Progenitor cell of endocrine pancreas (in vitro differentiated cells): Measurements from ENCODE around the gene PACC1. TPM values are rescaled to one million over a fixed set of nuclear protein-coding genes. Genes with fewer than 3 reads are reported as not detected.

ENCODE experiments used
- DNase-seq: peaks from one replicate; pipeline ENCODE4 v3.0.0; 2021; ENCODE audit warnings: low spot score; ENCODE audit not compliant: unreplicated experiment
- H3K27ac Mint-ChIP-seq: 2 replicates; pipeline ENCODE4 v1.8.0; 2021; ENCODE audit warnings: mild to moderate bottlenecking, moderate library complexity, mixed read lengths
- H3K27me3 Mint-ChIP-seq: 2 replicates; pipeline ENCODE4 v1.8.0; 2021; ENCODE audit warnings: mixed read lengths
- H3K36me3 Mint-ChIP-seq: 2 replicates; pipeline ENCODE4 v1.8.0; 2022; ENCODE audit warnings: mixed read lengths; ENCODE audit not compliant: insufficient read depth
- H3K4me1 Mint-ChIP-seq: 2 replicates; pipeline ENCODE4 v1.8.0; 2021; ENCODE audit warnings: low read depth, mixed read lengths
- H3K4me3 Mint-ChIP-seq: 2 replicates; pipeline ENCODE4 v1.8.0; 2021; ENCODE audit warnings: low read depth, mild to moderate bottlenecking, moderate library complexity, mixed read lengths
- H3K9me3 Mint-ChIP-seq: 2 replicates; pipeline ENCODE4 v1.8.0; 2021; ENCODE audit warnings: low read depth, mixed read lengths
- total RNA-seq: library from RNA; stranded (reverse); gene quantifications from 2 replicates; pipeline ENCODE4 v1.2.1, GENCODE V29; 2021
- TF ChIP-seq, protein P1 (sequence below): fragments of 200-600 bp; sonication (generic); IDR thresholded peaks from one replicate; pipeline ENCODE4 v1.5.0; 2021; ENCODE audit warnings: antibody characterized with exemption, mild to moderate bottlenecking; ENCODE audit not compliant: unreplicated experiment

PACC1 gene
- total RNA-seq, 1 donor from 2014 or later, result 24.5 TPM

DNA sequence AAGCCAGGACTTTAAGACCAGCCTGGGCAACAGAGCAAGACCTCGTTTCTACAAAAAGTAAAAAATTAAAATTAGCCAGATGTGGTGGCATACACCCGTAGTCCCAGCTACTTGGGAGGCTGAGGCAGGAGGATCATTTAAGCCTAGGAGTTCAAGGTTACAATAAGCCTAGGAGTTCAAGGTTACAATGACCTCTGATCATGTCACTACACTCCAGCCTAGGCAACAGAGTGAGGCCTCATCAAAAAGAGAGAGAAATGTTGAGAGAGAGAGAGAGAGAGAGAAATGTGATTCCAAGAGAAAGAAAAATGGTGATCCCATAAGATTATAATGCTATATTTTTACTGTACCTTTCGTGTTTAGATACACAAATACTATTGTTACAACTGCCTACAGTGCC lies 60.2 kb downstream of the PACC1 start:
- peak overlapping the region; percentile 44 for H3K27ac Mint-ChIP-seq
- H3K9me3 Mint-ChIP-seq, result no peaks in the 10 kb centered on the region
- no peak for DNase-seq
- H3K4me3 Mint-ChIP-seq, result no peak overlapping the region
- H3K36me3 Mint-ChIP-seq, result peaks cover 14% of the 10 kb centered on the region
- H3K27me3 Mint-ChIP-seq, result no peaks in the 10 kb centered on the region
- no peaks in the 10 kb centered on the region for H3K4me1 Mint-ChIP-seq
- TF ChIP-seq, protein P1, sequence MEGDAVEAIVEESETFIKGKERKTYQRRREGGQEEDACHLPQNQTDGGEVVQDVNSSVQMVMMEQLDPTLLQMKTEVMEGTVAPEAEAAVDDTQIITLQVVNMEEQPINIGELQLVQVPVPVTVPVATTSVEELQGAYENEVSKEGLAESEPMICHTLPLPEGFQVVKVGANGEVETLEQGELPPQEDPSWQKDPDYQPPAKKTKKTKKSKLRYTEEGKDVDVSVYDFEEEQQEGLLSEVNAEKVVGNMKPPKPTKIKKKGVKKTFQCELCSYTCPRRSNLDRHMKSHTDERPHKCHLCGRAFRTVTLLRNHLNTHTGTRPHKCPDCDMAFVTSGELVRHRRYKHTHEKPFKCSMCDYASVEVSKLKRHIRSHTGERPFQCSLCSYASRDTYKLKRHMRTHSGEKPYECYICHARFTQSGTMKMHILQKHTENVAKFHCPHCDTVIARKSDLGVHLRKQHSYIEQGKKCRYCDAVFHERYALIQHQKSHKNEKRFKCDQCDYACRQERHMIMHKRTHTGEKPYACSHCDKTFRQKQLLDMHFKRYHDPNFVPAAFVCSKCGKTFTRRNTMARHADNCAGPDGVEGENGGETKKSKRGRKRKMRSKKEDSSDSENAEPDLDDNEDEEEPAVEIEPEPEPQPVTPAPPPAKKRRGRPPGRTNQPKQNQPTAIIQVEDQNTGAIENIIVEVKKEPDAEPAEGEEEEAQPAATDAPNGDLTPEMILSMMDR, result no peak

DNA sequence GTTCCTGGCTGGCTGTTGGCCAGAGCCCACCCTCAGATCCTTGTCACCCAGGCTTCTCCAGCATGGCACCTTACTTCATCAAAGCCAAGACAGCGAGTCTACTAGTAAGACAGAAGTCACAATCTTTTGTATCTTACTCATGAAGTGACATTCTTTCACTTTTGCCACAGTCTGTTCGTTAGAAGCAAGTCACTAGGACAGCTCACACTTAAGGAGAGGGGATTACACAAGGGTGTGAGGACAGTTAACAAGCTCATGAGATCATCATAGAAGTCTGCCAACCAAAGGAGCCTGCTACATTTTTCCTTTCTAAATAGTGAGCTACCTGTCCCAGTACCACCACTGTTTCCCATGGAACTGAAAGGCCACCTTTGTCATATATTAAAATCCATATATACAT lies 61.5 kb downstream of the PACC1 start:
- H3K4me3 Mint-ChIP-seq, result no peak overlapping the region
- no peak for DNase-seq
- H3K36me3 Mint-ChIP-seq, result peaks cover 13% of the 10 kb centered on the region
- TF ChIP-seq, protein P1, result no peak
- H3K27me3 Mint-ChIP-seq, result no peaks in the 10 kb centered on the region
- no peak overlapping the region for H3K27ac Mint-ChIP-seq
- H3K9me3 Mint-ChIP-seq, result no peaks in the 10 kb centered on the region
- H3K4me1 Mint-ChIP-seq, result no peaks in the 10 kb centered on the region

DNA sequence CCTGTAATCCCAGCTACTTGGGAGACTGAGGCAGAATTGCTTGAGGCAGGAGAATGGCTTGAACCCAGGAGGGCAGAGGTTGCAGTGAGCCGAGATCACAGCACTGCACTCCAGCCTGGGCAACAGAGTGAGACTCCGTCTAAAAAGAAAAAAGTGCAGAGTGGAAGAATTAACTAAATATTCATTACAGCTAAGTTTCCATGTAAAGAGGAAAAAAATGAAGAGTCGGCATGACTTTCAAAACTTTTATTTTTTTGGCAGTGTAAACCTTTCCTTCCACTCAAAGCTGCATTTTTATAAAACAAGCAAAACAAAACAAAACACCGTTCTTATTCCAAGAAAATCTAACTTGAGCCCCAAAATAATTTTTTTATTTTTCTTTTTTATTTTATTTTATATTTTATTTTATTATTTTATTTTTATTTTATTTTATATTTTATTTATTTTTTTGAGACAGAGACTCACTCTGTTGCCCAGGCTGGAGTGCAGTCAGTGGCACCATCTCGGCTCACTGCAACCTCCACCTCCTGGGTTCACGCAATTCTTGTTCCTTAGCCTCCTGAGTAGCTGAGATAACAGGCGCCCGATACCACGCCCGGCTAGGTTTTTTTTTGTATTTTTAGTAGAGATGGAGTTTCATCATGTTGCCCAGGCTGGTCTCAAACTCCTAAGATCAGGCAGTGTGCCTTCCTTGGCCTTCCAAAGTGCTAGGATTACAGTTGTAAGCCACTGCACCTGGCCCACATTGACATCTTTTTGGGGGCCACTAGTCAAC lies 62.9 kb downstream of the PACC1 start:
- no peak overlapping the region for H3K27ac Mint-ChIP-seq
- H3K4me1 Mint-ChIP-seq, result no peaks in the 10 kb centered on the region
- H3K36me3 Mint-ChIP-seq, result peaks cover 16% of the 10 kb centered on the region
- no peaks in the 10 kb centered on the region for H3K9me3 Mint-ChIP-seq
- no peaks in the 10 kb centered on the region for H3K27me3 Mint-ChIP-seq
- TF ChIP-seq, protein P1, result no peak
- no peak overlapping the region for H3K4me3 Mint-ChIP-seq
- no peak for DNase-seq

DNA sequence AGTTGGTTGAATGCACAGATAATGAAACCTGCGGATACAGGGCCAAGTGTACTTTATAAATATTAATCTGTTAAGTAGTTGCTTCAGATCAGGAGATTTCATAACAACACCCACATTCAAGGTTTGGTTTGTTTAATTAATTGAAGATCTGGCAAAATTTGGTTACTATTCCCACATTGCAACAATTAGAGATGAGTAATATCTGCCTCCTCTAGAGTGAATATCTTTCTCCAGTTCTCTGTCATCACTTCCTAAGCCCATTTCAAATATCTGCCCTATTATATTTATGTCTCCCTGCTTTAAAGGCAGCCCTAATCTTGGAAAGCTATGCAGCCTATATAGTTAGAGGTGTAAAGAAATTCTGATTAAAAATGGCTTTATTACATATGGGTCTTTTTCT lies 68.1 kb downstream of the PACC1 start:
- no peak overlapping the region for H3K4me3 Mint-ChIP-seq
- no peaks in the 10 kb centered on the region for H3K4me1 Mint-ChIP-seq
- H3K9me3 Mint-ChIP-seq, result no peaks in the 10 kb centered on the region
- H3K27me3 Mint-ChIP-seq, result no peaks in the 10 kb centered on the region
- no peak overlapping the region for H3K27ac Mint-ChIP-seq
- DNase-seq, result no peak
- TF ChIP-seq, protein P1, result no peak
- H3K36me3 Mint-ChIP-seq, result peaks cover 11% of the 10 kb centered on the region

DNA sequence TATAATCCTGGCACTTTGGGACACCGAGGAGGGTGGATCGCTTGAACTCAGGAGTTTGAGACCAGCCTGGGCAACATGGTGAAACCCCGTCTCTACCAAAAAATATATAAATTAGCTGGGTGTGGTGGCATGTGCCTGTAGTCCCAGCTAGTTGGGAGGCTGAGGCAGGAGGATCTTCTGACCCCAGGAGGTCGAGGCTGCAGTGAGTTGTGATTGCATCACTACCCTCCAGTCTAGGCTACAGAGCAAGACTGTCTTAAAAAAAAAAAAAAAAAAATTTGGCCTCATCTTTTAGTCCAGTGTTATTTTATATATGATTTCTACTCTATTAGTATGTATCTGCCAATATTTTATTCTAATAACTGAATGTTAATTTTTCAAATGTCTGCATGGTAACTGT lies 69.8 kb downstream of the PACC1 start:
- no peak for DNase-seq
- TF ChIP-seq, protein P1, result no peak
- H3K4me1 Mint-ChIP-seq, result no peaks in the 10 kb centered on the region
- no peaks in the 10 kb centered on the region for H3K9me3 Mint-ChIP-seq
- peaks cover 10% of the 10 kb centered on the region for H3K36me3 Mint-ChIP-seq
- H3K27me3 Mint-ChIP-seq, result no peaks in the 10 kb centered on the region
- no peak overlapping the region for H3K27ac Mint-ChIP-seq
- H3K4me3 Mint-ChIP-seq, result no peak overlapping the region
